ENCODE data around the gene DENND4A.

DNA sequence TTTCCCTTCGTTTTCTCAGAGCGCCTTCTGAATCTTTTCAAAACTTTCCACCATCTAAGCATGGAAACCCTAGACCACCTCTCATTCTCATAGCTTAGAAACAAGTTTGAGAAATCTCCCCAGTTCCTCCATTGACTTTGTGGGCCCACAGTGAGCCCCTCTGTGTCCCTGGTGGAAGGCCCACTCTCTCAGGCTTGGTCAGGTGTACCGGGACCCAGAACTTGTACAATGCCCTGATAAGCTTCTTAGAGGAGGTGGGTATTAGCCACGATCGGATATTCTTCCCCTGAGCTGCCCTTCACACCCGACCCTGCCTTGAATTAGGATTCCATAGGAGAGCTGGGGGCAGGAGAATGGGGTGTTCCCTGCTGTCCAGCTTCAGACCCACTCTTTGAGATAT is 170.5 kb downstream of the DENND4A start, which contains the start of gene SLC24A1:
- TF ChIP-seq, protein P1, sequence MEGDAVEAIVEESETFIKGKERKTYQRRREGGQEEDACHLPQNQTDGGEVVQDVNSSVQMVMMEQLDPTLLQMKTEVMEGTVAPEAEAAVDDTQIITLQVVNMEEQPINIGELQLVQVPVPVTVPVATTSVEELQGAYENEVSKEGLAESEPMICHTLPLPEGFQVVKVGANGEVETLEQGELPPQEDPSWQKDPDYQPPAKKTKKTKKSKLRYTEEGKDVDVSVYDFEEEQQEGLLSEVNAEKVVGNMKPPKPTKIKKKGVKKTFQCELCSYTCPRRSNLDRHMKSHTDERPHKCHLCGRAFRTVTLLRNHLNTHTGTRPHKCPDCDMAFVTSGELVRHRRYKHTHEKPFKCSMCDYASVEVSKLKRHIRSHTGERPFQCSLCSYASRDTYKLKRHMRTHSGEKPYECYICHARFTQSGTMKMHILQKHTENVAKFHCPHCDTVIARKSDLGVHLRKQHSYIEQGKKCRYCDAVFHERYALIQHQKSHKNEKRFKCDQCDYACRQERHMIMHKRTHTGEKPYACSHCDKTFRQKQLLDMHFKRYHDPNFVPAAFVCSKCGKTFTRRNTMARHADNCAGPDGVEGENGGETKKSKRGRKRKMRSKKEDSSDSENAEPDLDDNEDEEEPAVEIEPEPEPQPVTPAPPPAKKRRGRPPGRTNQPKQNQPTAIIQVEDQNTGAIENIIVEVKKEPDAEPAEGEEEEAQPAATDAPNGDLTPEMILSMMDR (IDR thresholded peaks at IDR 0.05), result no peak
- no peak for TF ChIP-seq POLR2A (IDR thresholded peaks at IDR 0.05)
